GM21576 (cell line): ENCODE measurements around the gene LMTK2.
A peak's percentile ranks its signal among the peaks of the same experiment; 100 is the strongest.
"Not testable (repeated sequence)": the region's sequence is repeated elsewhere in the genome, so short reads cannot be mapped to it uniquely, and the experiment has no call there.

Experiments
- ATAC-seq: cut with Tn5 transposase; IDR thresholded peaks from one replicate; pipeline ENCODE4 v1.9.1; 2021; ENCODE audit warnings: mild to moderate bottlenecking, moderate library complexity; ENCODE audit not compliant: unreplicated experiment

The LMTK2 gene

DNA sequence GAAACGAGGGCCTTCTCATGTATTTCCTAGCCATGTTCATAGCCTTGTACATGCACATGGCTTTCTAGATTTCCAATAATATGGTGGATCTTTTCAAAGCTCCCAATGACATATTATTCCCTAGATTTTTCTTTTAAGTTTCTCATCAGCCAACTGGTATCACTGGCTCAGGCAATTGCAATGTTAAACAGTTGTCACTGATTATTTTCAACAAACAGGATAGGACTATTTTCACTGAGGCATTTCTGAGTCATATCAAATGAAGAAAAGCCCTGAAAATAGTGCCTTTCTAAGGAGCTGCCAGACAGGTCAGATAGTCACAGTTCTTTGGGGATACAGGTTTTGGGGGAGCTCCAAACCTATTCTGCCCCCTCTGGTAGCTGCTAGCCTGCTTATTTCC, 4.5 kb upstream of the LMTK2 start:
- no peak for ATAC-seq

DNA sequence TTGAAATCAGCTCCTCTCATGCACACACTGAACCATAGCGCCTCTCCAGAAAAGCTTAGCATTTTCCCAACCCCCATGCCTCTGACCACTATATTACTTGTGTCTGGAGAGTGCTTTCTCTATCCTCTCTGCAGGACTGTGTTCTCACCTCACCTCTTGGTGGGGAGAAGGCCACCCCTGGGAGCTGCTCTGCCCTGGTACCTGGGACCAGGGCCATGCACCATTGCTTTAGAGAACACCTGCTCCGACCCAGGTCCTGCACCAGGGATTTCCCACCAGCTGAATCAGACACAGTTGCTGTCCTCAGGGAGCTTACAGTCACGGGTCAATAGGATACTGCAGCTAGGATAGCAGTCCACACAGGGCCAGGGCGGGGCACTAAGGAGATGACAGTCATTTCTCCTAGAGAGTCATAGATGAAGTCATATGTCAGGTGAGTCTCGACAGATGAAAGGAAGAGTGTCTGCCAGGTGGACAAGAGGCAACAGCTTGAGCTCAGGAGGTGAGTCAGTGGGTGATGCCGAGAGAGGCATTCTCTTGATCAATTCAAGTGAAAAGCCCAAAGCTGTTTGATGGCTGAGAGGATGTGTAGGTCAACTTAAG, 619 bp upstream of the LMTK2 start:
- ATAC-seq: no peak

DNA sequence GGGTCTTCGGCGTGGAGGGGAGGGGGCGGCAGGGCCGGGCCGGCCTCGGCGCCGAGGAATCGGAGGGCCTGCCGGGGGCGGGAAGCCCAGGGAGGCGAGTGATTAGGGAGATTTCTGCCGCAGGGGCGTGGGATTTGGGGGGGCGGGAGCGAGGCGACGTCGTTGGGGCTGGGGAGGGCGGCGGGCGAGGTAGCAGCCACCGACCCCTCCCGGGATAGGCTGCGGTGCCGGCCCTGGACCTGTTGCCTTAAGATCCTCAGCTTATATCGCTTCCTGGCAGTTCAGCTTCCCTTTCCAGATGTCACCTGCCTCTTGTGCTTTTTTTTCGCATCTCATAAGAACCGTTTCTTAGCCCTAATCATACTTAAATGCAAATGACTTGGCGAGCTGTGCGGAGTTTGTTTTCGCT, 655 bp downstream of the LMTK2 start:
- no peak for ATAC-seq

DNA sequence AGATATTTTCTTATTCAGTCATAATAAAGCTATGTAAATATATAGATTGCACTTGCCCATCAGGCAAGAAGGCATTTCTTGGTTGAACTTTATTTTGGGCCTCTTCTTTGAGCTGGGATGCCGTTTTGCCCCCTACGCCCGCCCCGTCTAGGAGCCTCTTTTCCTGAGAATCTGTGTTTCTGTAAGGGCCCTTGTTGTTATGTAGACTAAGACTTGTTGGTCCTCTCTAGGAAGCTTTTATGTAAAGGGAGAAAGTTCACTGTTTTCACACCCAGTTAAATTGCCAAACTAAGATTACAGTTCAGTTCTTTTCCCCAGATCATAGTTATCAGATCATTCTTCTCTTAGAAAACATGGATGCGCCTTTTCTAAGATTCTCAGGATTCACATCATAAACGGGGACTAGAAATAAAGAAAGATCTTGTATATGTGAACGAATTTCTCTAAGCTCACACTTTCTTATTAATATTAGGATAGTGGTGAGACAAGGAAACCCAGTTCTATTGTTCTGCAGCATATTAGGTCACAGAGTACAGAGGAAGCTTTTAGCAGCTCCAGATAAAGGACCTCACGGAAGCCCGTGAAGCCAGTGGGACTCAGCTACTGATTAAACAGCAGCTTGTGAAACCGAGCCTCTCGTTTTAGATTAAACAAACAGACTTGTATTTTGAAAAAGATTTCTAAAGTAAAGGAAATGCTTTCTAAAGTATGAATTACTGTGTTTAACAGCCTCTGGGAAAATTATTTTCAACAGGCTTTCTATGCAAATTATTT, 3.8 kb downstream of the LMTK2 start:
- ATAC-seq: no peak

DNA sequence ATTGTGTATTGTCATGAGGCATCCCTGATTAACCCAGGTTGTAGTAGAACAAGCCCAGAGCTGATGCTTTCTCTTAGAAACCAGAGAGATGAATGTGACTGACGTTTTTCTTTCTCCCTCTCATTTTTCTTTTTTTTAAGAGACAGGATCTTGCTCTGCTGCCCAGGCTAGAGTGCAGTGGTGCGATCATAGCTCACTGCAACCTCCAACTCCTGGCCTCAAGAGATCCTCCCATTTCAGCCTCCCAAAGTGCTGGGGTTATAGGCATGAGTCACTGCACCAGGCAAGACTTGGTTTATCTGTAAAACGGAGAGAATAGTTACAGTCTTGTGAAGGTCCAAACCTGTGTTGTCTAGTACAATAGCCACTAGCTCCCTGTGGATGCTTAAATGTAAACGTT, 5.4 kb downstream of the LMTK2 start:
- ATAC-seq: no peak

DNA sequence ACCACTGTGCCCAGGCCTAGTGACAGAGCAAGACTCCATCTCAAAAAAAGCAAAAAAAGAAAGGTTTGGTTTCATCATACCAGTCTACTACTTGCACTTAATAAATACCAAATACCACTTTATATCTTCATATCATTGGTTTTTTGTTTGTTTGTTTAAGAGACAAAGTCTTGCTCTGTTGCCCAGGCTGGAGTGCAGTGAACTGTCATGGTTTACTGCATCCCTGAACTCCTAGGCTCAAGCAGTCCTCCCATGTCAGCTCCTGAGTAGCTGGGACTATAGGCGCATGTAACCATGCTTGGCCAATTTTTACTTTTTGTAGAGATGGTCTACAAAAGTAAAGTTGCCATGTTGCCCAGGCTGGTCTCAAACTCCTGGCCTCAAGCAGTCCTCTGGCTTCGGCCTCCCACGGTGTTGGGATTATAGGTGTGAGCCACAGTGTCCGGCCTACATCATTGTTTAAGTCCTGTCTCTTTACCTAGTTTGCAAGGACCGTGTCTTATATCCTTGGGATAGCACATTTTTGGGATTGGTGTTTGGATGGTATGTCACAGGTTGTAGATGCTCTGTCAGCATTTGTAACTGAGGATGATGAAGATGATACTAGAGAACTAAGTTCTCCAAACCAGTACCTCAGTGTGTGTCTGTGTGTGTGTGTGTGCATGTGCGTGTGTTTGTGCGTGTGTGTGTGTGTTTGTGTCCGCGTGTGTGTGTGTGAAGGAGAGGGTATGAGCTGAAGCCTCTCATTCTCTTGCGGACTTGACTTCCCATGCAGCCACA, 9.3 kb downstream of the LMTK2 start:
- ATAC-seq: no peak

DNA sequence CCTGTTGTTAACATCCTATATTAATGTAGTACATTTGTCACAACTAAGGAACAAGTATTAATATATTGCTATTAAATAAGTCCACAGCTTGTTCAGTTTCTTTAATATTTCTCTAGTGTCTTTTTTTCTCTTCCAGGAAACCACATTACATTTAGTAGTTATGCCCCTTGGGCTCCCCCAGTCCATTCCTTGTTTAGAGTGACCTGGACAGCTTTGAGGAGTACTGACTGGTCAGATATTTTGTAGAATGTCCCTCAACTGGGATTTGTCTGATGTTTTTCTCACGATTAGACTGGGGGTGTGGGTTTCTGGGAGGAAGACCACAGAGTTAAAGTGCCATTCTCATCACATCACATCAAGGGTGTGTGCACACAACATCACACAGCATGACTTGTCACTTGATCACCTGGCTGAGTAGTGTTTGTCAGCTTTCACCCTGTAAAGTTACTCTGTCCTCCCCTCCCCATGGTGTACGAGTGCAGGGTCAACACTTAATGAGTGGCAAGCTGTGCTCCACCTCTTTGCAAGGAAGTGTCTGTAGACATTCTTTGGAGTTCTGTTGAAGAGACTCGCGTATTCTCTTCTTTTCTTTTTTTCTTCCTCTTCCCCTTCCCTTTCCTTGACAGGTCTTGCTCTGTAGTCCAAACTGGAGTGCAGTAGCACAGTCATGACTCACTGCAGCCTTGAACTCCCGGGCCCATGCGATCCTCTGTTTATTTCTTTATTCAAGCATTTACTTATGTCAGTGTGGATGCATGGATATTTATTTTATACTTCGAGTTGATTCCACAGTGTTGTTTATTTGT, 10.2 kb downstream of the LMTK2 start:
- ATAC-seq: no peak

DNA sequence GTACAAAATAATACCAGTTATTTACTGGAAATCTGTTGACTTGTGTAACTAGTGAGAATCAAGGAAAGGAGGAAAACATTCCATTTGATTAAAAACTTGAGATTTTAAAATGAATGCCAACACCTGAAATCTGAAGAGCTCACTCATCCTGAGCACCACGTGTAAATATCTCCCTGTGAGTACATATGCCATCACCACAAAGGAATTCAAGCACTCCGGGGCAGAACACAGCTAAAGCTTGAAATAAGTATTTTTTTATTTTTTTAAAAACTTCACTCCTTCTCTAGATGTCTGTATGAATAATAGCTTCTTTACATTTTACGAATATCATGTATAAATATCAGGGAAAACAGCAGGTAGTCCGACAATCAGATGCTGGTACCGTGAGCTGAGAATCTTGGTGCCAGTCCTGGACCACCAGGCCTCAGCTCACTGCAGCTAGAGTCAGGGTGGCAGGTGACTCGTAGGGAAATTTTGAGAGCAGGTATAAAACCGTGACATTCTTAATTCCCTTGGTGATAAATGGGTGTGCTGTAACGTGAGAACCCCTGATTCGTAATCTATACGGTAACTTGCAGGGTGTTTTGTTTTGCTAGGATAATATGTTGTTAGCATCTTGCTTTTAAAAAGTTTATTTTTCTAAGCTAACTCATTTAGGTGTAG, 12.7 kb downstream of the LMTK2 start:
- ATAC-seq: no peak

DNA sequence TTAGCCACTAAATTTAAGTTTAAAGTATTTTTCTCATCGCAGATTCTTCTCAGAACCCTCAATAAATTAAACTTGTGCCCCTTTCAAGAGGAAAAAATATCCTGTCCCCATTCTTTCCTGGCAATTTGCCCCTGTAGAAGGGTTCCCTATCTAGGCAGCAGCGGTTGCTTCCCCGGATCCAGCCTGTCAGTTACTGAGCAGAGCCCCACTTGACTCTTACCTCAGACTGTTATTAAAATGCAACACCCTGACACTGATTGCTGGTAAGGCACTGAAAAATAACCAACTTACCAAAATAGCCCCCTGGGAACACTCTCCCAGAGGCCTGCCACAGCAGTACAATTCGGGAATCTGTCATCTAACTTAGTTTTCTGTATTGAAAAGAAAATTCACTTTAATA, 13.9 kb downstream of the LMTK2 start:
- no peak for ATAC-seq

DNA sequence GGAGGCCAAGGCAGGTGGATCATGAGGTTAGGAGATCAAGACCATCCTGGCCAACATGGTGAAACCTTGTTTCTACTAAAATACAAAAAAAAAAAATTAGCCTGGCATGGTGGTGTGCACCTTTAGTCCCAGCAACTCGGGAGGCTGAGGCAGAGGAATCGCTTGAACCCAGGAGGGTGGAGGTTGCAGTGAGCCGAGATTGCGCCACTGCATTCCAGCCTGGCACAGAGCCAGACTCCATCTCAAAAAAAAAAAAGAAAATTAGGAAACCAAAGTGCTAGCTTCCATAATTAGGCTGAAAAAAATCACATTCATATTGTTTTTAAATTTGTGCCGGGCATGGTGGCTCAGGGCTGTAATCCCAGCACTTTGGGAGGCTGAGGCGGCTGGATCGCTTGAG, 14.7 kb downstream of the LMTK2 start:
- ATAC-seq: not testable (repeated sequence)

DNA sequence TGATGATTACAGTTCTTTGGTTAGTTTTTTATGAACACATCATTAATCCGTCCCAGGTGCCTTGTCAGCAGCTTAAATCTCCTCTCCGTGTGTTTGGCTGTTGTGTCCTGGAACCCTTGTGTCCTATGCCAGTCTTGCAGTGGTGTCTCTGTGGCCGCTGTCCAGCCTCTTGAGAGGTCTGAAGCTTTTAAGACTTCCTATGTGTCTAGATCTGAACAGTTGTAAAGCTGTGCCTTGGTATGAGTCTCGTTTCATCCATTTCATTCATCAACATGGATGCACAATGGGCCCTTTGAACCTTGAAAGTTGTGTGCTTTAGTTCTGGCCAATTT, 16.7 kb downstream of the LMTK2 start:
- ATAC-seq: no peak

DNA sequence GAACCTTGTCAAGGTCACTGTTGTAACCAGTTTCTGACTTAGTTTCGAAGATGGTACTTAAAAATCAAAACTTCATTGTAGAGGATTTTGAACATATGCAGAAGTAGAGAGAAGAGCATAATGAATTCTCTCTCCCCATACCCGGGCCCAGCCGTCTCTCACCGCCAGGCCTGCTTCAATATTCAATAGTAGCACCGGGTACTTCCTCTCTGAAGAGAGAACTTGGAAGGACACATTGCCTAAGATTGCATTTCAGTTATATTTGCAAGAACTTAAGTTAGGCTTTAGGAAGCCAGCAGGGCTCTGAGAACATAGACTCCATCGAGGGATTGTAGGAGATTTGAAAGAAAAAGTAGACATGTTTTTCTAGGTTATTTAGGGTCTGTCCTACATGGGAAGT, 19.1 kb downstream of the LMTK2 start:
- ATAC-seq: no peak

DNA sequence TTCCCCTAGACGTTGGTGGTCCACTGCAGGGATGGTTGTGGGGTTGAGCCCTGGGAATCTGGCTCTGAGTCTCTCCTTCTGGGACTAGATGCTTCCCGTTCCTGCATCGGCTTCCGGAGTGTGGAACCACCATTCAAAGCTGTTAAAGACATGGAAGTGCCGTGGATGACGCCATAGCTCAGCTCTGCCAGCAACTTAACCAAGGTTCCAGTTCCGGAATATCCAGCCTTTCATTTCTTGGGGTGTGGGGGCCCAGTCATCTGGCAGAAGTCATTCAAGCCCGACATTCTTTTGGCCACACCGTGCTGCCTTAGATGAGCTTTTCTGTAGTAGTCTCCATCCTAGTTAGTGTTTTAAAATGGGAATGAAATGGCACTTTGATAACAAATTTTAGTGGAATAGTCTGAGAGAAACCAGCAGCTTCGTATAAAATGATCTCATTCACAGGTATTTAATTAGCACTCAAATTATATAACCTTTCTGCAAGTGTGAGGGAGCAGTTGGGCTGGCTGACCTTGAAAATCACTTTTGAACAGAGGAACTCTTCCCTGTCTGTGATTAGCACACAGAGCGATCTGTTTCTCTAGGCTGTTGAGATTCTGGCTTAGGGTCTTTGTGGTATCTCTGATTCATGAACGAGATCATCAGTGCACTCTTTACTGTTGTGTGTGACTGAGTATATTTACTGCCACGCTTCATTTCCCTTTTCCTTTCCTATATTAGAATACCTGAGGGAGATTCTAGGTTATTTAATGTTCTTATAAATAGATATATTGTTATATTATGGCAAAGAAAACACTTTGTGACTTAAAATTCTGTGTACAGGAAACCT, 19.9 kb downstream of the LMTK2 start:
- no peak for ATAC-seq

DNA sequence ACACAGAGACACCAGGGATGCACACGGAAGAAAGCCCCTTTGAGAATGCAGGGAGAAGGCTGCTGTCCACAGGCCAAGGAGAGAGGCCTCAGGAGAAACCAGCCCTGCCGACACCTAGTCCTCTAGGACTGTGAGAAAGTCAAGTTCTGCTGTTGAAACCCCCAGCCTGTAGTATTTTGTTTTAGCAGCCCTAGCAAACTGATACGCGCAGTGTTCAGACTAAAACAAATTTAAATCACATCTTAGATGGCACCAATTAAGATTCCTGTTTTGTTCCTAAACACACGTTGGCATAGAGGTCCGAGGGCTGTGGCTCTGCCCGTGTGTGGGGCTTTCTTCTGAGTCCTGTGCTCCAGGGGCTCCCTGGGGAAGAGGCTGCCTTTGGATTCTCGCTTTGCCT, 21.7 kb downstream of the LMTK2 start:
- no peak for ATAC-seq

DNA sequence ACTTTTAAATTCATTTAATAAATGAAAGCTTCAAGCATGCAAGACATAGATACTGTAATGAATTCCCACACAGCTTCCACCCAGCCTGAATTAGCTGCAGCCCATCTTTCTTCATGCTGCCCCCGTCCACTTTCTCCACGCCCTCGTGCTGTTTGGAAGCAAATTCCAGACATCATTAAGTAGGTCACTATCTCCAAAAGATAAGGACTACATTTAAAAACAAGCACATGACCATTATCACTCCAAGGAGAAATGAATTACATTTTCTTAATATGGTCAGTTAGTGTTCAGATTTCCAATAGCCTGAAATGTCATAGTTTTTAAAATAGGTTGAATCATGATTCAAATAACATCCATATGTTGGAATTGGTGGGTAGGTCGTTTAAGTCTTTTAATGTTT, 24.3 kb downstream of the LMTK2 start:
- no peak for ATAC-seq

DNA sequence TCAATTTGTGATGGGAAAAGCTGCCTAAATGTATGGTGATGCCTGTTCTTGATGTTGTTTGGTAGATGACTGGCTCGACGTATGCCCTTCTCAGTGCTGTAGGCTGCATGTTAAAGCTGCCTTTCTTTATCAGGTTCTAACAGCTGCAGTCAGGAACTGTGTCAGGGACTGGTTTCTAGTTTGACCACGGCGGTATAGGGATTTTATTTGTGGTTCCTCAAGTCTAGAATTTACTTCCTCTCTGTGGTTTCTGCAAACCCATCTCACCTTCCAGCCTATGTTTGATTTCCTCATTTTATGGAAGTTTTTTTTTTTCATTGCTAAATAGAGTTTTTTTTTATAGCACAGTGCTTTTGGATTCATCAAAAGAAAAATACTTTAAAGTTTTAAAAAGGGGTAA, 26.5 kb downstream of the LMTK2 start:
- ATAC-seq: peak; percentile 80

DNA sequence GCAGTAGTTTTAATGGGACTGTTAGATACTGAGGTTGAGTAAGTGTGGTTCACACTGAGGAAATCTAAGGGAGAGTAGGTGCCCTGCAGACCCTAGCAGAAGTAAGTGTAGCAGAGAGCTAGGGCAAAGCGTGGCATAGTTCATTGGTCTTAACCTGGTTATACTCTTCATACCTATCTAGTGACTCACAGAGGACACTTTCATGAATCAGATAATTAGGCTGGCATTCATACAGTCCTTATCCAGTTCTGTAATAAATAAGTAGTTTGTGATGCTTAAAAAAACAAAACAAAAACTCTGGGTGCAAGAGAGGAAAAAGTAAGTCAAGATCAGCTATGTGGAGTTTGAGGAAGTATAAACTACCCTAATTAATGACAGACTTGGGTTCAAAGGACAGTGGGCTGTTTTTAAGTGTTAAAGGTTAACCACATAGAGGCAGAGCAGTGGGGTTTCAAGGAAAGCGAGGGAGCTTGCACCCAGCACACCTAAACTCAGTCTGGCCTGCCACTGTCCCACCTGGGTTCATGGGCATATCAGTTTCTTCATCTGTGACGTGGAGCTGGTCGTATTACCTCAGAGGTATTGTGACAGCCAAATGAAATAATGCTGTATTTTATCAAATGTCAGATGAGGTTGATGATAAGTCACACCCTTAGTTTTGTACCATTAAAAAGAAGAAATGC, 27.1 kb downstream of the LMTK2 start:
- peak; percentile 12 for ATAC-seq

DNA sequence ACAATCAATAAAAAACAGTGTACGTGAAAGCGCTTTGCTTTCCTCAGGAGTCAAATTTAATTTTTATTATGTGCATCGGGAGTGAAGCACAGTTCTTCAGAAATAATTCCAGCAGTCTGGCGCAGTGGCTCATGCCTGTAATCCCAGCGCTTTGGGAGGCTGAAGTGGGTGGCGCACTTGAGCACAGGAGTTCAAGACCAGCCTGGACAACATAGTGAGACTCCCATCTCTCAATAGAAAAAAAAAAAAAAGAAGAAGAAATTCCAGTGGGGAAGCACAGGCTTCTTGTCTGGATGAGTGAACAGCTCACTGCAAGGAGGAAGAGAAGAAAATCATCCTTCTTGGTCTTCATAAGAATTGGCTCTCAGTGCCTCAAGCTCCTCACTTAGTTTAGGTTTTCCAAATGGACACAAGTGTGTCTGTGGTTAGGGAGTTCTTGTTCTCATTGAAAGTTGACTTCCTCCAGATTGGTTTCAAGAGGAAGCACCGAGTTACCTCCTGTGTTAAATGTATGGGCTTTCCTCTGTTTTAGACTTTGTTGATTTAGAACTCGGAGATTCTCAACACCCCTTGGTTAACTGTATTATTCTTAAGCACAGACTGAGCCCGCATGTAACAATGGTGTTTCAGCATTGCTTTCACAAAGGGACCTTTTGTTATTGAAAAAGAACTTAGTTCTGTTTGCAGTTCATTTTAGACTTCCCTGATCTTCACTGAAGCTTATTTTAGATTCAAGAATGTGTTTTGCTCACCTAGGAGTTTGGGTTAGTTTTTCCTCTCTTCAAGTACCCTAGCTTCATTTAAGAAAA, 28.0 kb downstream of the LMTK2 start:
- ATAC-seq: no peak

DNA sequence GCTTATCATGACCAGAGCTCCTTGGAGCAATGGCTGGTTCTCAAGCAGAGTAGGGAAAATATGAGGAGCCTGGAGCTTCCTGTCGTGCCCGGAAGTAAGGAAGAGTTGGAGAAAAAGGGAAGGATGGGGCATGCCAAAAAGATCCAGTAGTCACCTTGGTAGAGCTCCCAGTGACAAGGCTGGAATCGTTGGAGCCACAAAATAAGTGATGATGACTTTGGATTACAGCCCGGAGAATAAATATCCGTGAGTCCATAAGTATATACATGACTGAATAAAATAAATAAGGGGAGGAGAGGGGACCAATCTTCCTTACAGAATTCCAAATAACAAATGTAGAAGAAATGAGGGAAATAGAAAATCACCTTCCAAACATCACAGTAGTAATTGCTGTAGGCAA, 29.3 kb downstream of the LMTK2 start:
- no peak for ATAC-seq
